ENCODE results near the gene CHPF2.

Gene CHPF2

DNA sequence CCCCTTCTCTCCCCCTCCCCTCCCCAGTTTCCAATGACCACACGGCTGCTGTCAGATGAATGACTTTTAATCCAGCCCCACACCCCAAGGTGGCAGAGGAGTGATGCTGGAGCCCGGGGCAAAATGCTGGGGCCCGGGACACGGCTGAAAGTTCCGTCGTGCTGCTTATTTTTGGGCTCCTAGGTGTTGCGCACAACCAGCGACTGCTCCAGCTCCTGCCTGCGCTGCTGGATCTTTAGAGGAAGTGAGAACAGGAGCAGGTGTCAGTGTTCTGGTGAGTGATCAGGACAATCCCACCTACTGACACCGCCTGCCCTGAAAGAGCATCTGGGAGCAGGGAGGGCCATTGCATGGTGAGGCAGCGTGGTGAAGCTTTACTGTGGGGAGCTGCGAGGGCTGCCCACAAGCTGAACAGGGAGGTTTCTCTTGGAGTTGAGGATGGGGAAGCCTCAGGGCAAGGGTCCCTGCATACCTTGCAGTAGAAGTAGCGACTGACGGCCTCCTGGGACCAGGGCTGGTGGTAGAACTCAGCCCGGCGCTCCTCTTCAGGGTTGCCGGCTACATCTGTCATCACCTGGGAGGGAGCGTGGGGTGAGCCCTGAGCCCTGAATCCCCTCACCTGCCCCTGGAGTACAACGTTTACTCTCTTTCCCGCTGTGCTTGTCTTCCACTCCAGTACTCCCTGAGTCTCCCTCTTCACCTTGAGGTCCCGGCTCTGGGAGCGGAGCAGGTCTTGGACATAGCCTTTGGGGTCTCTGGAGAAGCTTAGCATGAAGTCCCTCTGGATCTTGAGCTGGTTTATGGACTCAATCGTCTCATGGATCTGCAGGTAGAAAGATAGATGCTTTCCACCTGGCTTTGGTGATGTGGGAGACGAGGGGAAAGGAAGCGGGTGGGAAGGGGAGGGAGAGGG is 6.9 kb downstream of the CHPF2 start:
- Histone ChIP-seq H3K27me3 (ENCODE audit: control insufficient read depth, insufficient read depth, low read length) (peaks cover 8% of the 10 kb centered on the region), H3K36me3 (ENCODE audit: control insufficient read depth, insufficient read depth, low read length) (peaks cover 22% of the 10 kb centered on the region), H3K9me3 (ENCODE audit: control insufficient read depth, insufficient read depth, low read length) (no peaks in the 10 kb centered on the region), H3K4me1 (ENCODE audit: control insufficient read depth, insufficient read depth, low read length) (peaks cover 7% of the 10 kb centered on the region), H3K9ac (ENCODE audit: low read depth, low read length) (no peak overlapping the region), H3K4me3 (ENCODE audit: low read depth, low read length) (no peak overlapping the region)

DNA sequence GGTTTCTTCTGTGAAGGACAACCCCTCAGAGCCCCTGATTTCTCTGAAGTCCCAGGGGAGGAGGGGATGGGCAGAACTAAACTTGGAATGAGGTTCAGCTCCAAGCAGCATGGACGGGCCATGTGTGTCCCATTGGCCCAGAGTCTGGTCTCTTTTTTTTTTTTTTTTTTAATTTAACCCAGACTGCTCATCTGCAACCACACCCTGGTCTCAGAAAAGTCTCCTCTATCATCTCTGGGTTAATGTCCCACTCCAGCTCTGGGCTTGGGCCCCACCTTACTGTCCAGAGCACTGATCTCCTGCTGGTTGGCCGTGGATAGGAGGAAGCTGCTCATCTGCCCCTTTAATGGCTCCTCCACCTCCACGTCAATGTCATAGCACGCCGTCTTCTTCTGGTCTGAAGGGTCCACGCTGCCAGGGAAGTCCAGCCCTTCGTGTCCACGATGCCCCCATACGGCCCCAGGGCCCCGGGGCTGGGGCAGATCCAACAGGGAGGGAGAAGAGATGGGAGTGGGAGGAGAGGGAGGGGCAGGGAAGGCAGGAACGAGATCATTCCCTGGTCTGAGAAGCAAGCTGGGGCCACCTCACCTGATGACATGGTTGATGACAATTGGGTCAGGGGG is 7.7 kb downstream of the CHPF2 start:
- H3K36me3 ChIP-seq (ENCODE audit: control insufficient read depth, insufficient read depth, low read length), result peaks cover 21% of the 10 kb centered on the region
- H3K4me3 ChIP-seq (ENCODE audit: low read depth, low read length), result no peak overlapping the region
- no peak overlapping the region for H3K9ac ChIP-seq (ENCODE audit: low read depth, low read length)
- H3K27me3 ChIP-seq (ENCODE audit: control insufficient read depth, insufficient read depth, low read length), result peaks cover 14% of the 10 kb centered on the region
- H3K4me1 ChIP-seq (ENCODE audit: control insufficient read depth, insufficient read depth, low read length), result peaks cover 7% of the 10 kb centered on the region
- H3K9me3 ChIP-seq (ENCODE audit: control insufficient read depth, insufficient read depth, low read length), result no peaks in the 10 kb centered on the region

DNA sequence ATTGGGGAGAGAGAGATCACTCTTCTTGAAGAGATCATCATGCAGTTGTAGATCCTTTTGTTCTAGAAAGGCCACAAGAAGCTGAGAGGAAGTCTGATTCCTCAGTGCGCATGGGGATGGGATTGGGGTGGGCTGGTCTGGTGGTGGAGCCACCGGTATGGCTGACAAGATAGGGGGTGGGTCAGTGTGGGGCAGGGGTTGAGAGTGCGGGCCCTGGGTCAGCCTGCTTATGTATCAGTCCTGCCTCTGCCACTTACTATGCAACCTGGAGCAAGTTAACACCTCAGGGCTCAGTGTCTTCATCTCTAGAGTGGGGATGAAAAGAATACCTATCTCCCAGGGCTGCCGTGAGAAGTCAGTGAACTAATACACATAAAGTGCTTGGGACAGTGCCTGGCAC is 8.3 kb downstream of the CHPF2 start:
- H3K36me3 ChIP-seq (ENCODE audit: control insufficient read depth, insufficient read depth, low read length), result peaks cover 15% of the 10 kb centered on the region

DNA sequence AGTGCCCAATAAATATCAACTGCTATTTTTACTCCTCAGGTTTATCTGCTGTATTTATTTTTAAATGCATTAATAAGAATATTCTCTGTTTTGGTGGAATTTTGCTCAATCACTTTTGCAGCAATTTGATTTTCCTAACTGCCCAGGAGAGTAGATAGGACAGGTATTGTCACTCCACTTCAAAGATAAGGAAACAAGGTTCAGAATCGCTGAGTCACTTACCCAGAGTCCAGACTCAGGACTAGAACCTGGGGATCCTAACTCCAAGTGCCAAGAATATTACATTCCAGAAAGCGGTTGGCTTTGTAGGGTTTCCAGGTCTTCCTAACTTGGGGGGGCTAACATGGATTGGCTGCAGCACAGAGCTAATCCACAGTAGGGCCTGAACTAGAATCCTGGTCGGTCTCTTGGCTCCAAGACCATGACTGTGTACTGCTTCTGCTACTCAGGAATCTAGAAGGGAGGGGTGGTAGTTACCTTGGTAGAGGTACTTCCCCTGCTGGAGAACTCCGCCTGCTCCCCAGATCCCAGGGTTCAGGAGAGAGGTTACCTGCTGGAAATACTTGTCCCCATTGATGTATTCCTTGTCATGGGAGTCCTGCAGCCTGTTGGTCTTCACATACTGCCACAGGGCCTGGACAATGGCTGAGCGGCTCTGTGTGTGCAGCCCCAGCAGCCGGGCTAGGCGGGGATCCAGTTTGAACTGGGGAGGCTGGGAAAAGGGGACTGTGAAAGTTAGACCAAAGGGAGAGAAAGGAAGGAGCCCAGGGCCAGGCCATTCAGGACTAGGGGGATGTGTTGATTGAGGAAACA is 8.9 kb downstream of the CHPF2 start:
- Histone ChIP-seq H3K4me3 (ENCODE audit: low read depth, low read length) (no peak overlapping the region), H3K4me1 (ENCODE audit: control insufficient read depth, insufficient read depth, low read length) (peaks cover 7% of the 10 kb centered on the region), H3K36me3 (ENCODE audit: control insufficient read depth, insufficient read depth, low read length) (peaks cover 12% of the 10 kb centered on the region), H3K9me3 (ENCODE audit: control insufficient read depth, insufficient read depth, low read length) (no peaks in the 10 kb centered on the region), H3K27me3 (ENCODE audit: control insufficient read depth, insufficient read depth, low read length) (peaks cover 22% of the 10 kb centered on the region), H3K9ac (ENCODE audit: low read depth, low read length) (no peak overlapping the region)

More for the DNA sequence above, 8.3 kb downstream of the CHPF2 start:
- no peak overlapping the region for H3K4me3 ChIP-seq (ENCODE audit: low read depth, low read length)
- H3K9ac ChIP-seq (ENCODE audit: low read depth, low read length), result no peak overlapping the region
- peaks cover 17% of the 10 kb centered on the region for H3K27me3 ChIP-seq (ENCODE audit: control insufficient read depth, insufficient read depth, low read length)
- peaks cover 7% of the 10 kb centered on the region for H3K4me1 ChIP-seq (ENCODE audit: control insufficient read depth, insufficient read depth, low read length)
- H3K9me3 ChIP-seq (ENCODE audit: control insufficient read depth, insufficient read depth, low read length), result no peaks in the 10 kb centered on the region

DNA sequence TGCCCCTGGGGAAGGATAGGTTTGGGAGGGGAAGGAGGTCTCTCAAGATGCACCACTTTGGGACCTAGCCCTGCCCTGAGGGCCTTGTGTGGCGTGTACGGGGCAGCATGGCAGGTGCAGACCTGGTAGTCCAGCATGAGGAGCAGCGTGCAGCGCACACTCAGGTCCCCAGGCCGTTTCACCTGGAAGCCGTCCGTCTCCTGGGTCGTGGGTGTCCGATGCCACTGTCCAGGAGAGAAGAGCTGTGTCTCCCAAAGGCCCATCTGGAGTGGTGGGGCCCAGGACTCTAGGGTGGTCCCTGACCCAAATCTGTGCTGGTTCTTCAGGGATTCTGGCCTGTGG is 9.4 kb downstream of the CHPF2 start:
- no peak overlapping the region for H3K4me3 ChIP-seq (ENCODE audit: low read depth, low read length)

DNA sequence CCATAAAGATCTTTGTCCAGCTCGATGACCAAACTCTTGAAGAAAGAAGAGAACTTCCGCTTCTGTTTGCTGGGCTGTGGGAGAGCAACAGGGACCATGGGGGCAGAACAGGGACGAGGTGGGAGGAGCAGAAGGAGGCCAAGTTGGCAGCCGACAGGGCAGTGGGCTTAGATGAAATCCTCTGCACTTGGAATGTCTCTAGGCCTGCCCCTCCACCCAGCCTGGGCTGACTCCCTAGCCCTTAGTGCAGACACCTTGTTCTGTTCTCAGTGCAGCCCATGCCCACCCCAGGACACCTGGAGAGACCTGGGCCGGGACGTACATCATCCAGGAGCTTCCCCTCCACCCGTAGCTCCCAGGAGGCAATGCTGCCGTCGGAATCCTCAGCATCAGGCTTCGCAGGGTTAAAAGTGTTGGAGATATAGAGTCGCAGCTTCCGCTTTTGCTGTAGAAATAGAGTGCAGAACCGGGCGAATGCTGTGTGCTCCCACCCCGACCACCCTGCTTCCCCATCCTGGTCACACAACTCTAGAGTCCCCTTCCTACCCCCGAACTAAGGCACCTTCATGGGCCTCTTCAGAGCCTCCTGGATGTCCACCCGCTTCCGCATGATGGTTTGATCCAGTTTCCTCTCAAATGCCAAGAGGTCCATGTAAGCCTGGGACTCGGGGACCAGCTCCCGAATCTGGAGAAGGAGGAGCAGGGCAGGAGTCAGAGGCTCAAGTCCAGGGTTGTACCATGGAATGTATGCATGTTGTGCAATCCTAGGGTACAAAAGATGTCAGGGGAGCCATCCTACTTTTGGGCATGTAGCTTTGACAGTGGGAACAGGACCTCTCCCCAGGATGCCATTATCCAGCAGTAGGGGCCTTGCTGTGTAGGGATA is 10.1 kb downstream of the CHPF2 start:
- H3K9me3 ChIP-seq (ENCODE audit: control insufficient read depth, insufficient read depth, low read length), result no peaks in the 10 kb centered on the region
- peaks cover 5% of the 10 kb centered on the region for H3K36me3 ChIP-seq (ENCODE audit: control insufficient read depth, insufficient read depth, low read length)
- H3K9ac ChIP-seq (ENCODE audit: low read depth, low read length), result no peak overlapping the region
- no peak overlapping the region for H3K4me3 ChIP-seq (ENCODE audit: low read depth, low read length)
- peaks cover 34% of the 10 kb centered on the region for H3K27me3 ChIP-seq (ENCODE audit: control insufficient read depth, insufficient read depth, low read length)
- peaks cover 7% of the 10 kb centered on the region for H3K4me1 ChIP-seq (ENCODE audit: control insufficient read depth, insufficient read depth, low read length)

More for the DNA sequence above, 9.4 kb downstream of the CHPF2 start:
- H3K36me3 ChIP-seq (ENCODE audit: control insufficient read depth, insufficient read depth, low read length), result peaks cover 9% of the 10 kb centered on the region
- peaks cover 7% of the 10 kb centered on the region for H3K4me1 ChIP-seq (ENCODE audit: control insufficient read depth, insufficient read depth, low read length)
- H3K9me3 ChIP-seq (ENCODE audit: control insufficient read depth, insufficient read depth, low read length), result no peaks in the 10 kb centered on the region
- peaks cover 27% of the 10 kb centered on the region for H3K27me3 ChIP-seq (ENCODE audit: control insufficient read depth, insufficient read depth, low read length)
- no peak overlapping the region for H3K9ac ChIP-seq (ENCODE audit: low read depth, low read length)

DNA sequence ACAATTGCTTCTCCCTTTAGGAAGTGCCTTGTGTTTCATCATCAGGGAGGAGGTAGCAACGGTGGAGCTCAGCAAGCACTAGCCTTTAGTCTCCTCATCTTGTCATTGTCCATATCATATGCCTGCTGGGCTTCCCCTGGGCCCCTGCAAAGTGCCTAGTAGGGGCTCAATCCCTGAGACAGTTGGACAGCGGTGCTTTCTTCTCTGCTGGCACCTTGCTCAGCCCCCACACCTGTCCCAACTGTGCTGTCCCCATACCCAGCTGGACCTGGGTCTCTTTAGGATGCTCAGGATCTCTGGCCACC is 10.7 kb downstream of the CHPF2 start:
- Histone ChIP-seq H3K4me1 (ENCODE audit: control insufficient read depth, insufficient read depth, low read length) (peaks cover 9% of the 10 kb centered on the region), H3K27me3 (ENCODE audit: control insufficient read depth, insufficient read depth, low read length) (peaks cover 40% of the 10 kb centered on the region), H3K36me3 (ENCODE audit: control insufficient read depth, insufficient read depth, low read length) (no peaks in the 10 kb centered on the region), H3K4me3 (ENCODE audit: low read depth, low read length) (no peak overlapping the region), H3K9ac (ENCODE audit: low read depth, low read length) (no peak overlapping the region), H3K9me3 (ENCODE audit: control insufficient read depth, insufficient read depth, low read length) (no peaks in the 10 kb centered on the region)

DNA sequence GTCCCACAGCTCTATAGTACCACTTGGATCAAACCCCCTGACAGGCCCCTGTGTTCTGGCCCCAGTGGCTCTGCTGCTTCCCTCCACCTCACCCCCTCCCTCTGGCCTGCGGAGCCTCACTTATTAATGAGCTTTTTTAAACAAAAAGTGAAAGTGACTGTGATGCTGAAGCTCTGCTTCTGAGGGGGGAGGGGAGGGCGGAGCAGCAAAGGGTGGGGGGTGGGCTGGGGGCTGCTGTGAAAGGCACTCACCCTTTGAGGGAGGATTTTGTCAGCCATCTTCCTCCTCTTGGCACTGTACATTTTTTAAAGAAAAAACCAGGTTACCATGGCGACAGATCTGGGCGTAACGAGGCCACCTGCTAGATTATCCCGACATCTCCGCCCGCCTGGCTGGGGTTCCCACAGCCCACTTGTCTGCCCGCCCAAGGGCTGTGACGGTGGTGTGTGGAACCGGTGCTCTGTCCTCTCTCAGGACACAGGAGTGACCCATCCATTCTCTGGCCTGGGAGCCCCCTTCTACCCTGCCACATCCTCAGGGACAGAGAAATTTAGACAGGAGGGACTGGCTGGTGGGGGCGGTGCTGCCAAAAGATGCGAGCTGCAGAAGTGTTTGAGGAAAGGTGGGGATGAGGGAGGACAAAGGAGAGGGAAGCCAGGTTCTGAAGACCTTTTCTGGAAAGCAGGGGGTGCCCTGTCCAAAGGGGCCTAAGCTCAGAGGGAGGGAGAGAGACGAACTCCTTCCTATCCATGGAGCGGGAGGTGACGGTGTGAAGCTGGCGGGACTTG is 11.3 kb downstream of the CHPF2 start:
- H3K9me3 ChIP-seq (ENCODE audit: control insufficient read depth, insufficient read depth, low read length), result no peaks in the 10 kb centered on the region
- peaks cover 44% of the 10 kb centered on the region for H3K27me3 ChIP-seq (ENCODE audit: control insufficient read depth, insufficient read depth, low read length)
- H3K36me3 ChIP-seq (ENCODE audit: control insufficient read depth, insufficient read depth, low read length), result no peaks in the 10 kb centered on the region
- no peak overlapping the region for H3K9ac ChIP-seq (ENCODE audit: low read depth, low read length)
- peaks cover 9% of the 10 kb centered on the region for H3K4me1 ChIP-seq (ENCODE audit: control insufficient read depth, insufficient read depth, low read length)
- peak overlapping the region; percentile 28 for H3K4me3 ChIP-seq (ENCODE audit: low read depth, low read length)

DNA sequence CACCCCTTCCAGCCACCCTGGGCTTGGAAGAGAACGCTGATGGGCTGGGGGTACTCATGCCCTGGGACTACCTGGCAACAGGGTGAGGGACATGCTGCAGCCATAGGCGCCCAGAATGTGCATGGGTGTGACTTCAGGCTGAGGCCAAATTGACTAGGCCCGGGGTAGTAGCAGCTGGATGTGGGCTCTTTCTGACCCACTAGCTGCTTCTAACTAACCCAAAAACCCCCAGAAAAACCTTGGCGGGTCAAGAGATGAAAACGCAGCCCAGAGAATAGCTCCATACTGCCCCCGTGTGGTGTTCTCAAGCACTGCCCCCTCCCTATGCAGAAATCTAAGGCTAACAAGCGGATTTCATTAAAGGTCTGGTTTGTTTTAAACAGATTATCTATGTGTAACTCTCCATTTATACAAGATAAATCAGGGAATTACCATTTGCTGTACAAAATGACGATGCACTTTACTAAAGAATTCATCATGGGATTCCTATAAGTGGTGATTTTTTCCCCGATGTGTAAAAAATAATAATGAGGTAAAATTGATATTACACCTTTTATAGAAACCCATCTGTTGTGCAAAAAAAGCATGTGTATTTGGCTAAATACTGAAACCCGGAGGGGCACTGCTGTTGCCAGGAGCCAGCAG is 12.0 kb downstream of the CHPF2 start:
- H3K36me3 ChIP-seq (ENCODE audit: control insufficient read depth, insufficient read depth, low read length), result no peaks in the 10 kb centered on the region
- H3K27me3 ChIP-seq (ENCODE audit: control insufficient read depth, insufficient read depth, low read length), result peaks cover 48% of the 10 kb centered on the region
- H3K9ac ChIP-seq (ENCODE audit: low read depth, low read length), result no peak overlapping the region
- peaks cover 9% of the 10 kb centered on the region for H3K4me1 ChIP-seq (ENCODE audit: control insufficient read depth, insufficient read depth, low read length)
- H3K9me3 ChIP-seq (ENCODE audit: control insufficient read depth, insufficient read depth, low read length), result no peaks in the 10 kb centered on the region
- peak overlapping the region; percentile 28 for H3K4me3 ChIP-seq (ENCODE audit: low read depth, low read length)

DNA sequence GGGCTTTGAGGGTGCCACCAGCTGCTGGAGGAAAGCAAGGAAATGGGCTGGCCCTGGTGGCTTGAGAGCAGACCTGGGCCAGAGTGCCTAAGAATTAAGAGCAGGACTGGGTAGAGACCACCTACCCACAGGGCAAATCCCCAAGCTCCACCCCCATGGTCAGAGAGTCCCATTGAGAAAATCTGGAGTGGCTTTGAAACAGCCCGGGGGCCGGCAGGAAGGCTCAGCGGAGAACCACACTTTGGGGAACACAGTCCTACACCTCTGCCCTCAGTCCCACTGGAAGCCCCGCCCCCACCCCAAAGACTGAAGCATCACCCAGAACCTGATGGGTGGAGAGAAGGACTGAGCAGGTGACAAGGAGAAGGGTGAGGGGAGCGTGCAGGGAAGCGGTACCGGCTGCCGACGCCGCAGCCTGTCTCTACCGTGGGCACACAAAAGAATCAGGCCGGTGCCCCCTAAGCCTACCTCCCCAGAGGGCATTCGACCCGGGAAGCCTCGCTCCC is 12.6 kb downstream of the CHPF2 start:
- Histone ChIP-seq H3K36me3 (ENCODE audit: control insufficient read depth, insufficient read depth, low read length) (no peaks in the 10 kb centered on the region), H3K4me1 (ENCODE audit: control insufficient read depth, insufficient read depth, low read length) (peaks cover 9% of the 10 kb centered on the region), H3K9ac (ENCODE audit: low read depth, low read length) (no peak overlapping the region)

More for the DNA sequence above, 12.6 kb downstream of the CHPF2 start:
- Histone ChIP-seq H3K4me3 (ENCODE audit: low read depth, low read length) (peak overlapping the region; percentile 60), H3K27me3 (ENCODE audit: control insufficient read depth, insufficient read depth, low read length) (peaks cover 54% of the 10 kb centered on the region), H3K9me3 (ENCODE audit: control insufficient read depth, insufficient read depth, low read length) (no peaks in the 10 kb centered on the region)
